Ovary (tissue), 3 donors: Measurements from ENCODE around the gene ARHGAP21.

ENCODE experiments used
- CTCF ChIP-seq, 3 donors: fragments of 450-650 bp in 2 of 3; fragments of 200-600 bp in 1 of 3; IDR thresholded peaks; one replicate each; pipeline versions ENCODE4 v1.5.1 to v1.8.0; 2016 to 2022; ENCODE audit warnings: antibody characterized with exemption in 3 of 3, mild to moderate bottlenecking in 1 of 3
- EP300 ChIP-seq: sonication (generic); formaldehyde crosslinking; IDR thresholded peaks from one replicate; pipeline ENCODE4 v1.6.1; 2017; ENCODE audit warnings: antibody characterized with exemption
- POLR2A ChIP-seq: fragments of 450-650 bp; IDR thresholded peaks from one replicate; pipeline ENCODE4 v1.6.1; 2017; ENCODE audit warnings: antibody characterized with exemption, mild to moderate bottlenecking, moderate library complexity
- donor health status: DM: no; HTN: no; CAD: no.

GRCh38 chr10:24721229-24722106 lies 2.2 kb downstream of the ARHGAP21 start:
- TF ChIP-seq CTCF (IDR thresholded peaks at IDR 0.05) (no peak), POLR2A (no peak), EP300 (no peak)
